ENCODE results near the gene TGFA. TPM values are rescaled to one million over a fixed set of nuclear protein-coding genes. Genes with fewer than 3 reads are reported as not detected.

The TGFA gene
- total RNA-seq, 8 experiments from 2014 or later, result 0.09 to 2.5 (median 0.45) TPM

DNA sequence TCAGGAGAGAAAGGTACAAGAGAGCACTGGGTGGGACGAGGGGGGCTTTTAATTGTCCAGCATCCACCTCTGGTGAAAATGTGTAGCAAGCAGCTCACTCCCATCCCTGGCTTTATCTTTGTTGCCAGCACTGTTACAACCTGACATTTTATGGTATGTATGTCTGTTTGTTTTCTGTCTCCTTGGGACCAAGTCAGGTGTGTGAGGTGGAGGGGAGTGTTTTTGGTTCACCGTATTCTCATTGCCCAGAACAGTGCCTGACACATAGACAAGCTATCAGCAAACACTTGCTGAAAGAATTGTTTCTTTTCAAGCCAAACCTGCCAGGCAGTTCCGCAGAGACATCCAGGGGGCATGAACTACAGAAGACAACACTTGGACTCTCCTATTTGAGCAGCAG, 24.7 kb downstream of the TGFA start:
- no peak for ATAC-seq (replicated peaks in 6 of 8)
- WGBS, 10 experiments, result 50 to 78% (median 75%) methylated on average over 1 to 3 of the region's 3 CpGs; no CpG with 5 or more reads in 5 of the 10 experiments
- Histone ChIP-seq H3K27ac (no peak overlapping the region), H3K4me1 (replicated peaks in 1 of 2) (no peaks in the 10 kb centered on the region), H3K4me3 (no peak overlapping the region)
- in situ Hi-C loops (cut with MboI; ENCODE audit: low pct_unique_long_range_greater_than_20kb in 2 of 9, low sequenced_read_pairs in 9 of 9, unreplicated experiment in 9 of 9), result no loop called here

DNA sequence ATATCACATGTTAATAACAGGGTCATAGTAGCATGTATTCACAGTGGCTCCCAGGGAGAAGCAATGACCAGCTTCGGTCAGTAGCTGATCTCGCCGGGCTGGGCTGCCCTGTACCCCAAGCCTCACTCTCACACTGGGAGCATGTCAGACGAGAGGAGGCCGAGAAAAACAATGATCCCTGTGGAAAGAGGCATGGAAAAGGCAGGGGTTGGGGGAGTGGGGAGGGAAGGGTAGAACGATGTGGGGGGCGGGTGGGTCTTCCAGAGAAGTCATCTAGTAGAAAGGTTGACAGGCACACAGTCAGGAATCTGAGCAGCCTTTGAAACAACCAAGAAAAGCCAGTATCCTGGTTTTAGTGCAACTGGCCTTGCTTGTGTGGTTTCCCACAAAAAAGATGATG, 25.4 kb downstream of the TGFA start:
- Histone ChIP-seq H3K27ac (no peak overlapping the region), H3K4me3 (no peak overlapping the region), H3K4me1 (replicated peaks in 1 of 2) (no peaks in the 10 kb centered on the region)
- no peak for ATAC-seq (replicated peaks in 6 of 8)
- in situ Hi-C loops (cut with MboI; ENCODE audit: low pct_unique_long_range_greater_than_20kb in 2 of 9, low sequenced_read_pairs in 9 of 9, unreplicated experiment in 9 of 9), result no loop called here
- WGBS, 10 experiments, result 20 to 89% methylated on average over 1 to 4 of the region's 7 CpGs; no CpG with 5 or more reads in 8 of the 10 experiments

DNA sequence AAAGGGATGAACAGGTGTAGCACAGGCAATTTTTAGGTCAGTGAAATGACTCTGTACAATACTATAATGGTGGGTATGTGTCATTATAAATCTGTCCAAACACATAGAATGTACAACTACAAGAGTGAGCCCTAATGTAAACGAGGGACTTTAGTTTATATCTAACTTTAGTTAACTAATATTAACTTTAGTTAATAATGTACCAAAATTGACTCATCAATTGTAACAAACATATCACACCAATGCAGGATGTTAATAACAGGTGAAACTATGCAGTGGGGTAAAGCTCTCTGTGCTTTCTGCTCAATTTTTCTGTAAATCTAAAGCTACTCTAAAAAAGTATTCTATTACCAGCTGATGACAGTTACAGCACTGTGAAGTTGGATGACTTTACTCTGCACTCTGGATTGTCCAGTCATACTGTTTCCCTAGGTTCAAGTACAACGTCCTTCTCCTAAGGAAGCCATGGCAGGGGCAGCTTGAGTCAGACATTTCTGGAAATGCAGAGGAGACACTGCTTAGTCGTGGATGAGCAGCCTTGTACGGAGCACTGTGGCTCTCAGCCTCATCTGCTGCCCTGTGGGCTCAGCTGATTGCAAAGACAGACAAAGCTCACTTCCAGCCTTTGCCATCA, 26.1 kb downstream of the TGFA start:
- Histone ChIP-seq H3K27ac (no peak overlapping the region), H3K4me1 (replicated peaks in 1 of 2) (no peaks in the 10 kb centered on the region), H3K4me3 (no peak overlapping the region)
- in situ Hi-C loops (cut with MboI; ENCODE audit: low pct_unique_long_range_greater_than_20kb in 2 of 9, low sequenced_read_pairs in 9 of 9, unreplicated experiment in 9 of 9), result no loop called here
- WGBS, 10 experiments, result 13 to 100% (median 49%) methylated on average over 1 to 4 of the region's 4 CpGs; no CpG with 5 or more reads in 2 of the 10 experiments
- no peak for ATAC-seq (replicated peaks in 6 of 8)

DNA sequence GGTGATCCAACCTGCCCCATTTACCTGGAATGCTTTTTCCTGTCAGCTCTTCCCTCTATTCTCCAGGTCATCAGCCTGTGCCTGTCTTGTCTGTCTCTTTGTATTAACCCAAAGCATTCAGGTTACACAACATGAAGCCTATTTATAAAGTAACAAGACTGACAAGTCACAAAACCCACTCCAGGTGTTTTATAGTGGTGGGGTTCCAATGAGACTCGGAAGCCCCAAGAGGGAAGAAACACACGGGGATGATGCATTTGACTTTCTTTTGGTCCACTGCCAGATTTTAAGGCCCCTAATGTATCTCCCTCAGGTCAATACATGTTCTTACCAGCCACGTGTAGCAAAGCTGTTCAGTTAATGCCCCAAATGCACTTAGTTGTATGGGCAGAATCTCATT, 27.5 kb downstream of the TGFA start:
- no peaks in the 10 kb centered on the region for H3K4me1 ChIP-seq (replicated peaks in 1 of 2)
- no peak for ATAC-seq (replicated peaks in 6 of 8)
- H3K27ac ChIP-seq, result no peak overlapping the region
- 0 to 100% (median 49%) methylated on average over 1 to 3 of the region's 3 CpGs; no CpG with 5 or more reads in 4 of the 10 experiments for WGBS, 10 experiments
- H3K4me3 ChIP-seq, result no peak overlapping the region
- in situ Hi-C loops (cut with MboI; ENCODE audit: low pct_unique_long_range_greater_than_20kb in 2 of 9, low sequenced_read_pairs in 9 of 9, unreplicated experiment in 9 of 9), result no loop called here

DNA sequence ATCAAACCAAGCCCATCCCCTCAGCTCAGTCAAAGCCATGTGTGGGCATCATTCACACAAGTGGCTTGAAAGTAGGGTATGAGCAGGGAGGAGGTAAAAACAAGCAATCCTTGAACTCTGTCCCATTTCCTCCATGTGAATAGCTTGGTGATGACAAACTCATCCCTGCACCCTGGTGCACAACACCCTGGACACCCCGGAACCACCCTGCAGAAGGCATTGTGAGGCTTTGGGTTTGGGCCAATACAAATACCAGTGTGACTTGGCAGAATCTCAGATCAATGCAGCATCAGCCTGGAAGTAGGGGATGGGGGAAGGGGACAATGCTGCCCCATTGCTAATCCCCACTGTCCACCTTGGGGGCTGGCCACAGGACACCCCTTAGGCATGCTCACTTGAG, 28.6 kb downstream of the TGFA start:
- 50 to 60% methylated on average over 1 of the region's 1 CpG; no CpG with 5 or more reads in 8 of the 10 experiments for WGBS, 10 experiments
- Histone ChIP-seq H3K4me1 (replicated peaks in 1 of 2) (no peaks in the 10 kb centered on the region), H3K27ac (no peak overlapping the region), H3K4me3 (no peak overlapping the region)
- peak in 1 of 8 experiments; percentile 60 for ATAC-seq (replicated peaks in 6 of 8)
- in situ Hi-C loops (cut with MboI; ENCODE audit: low pct_unique_long_range_greater_than_20kb in 2 of 9, low sequenced_read_pairs in 9 of 9, unreplicated experiment in 9 of 9), result no loop called here

DNA sequence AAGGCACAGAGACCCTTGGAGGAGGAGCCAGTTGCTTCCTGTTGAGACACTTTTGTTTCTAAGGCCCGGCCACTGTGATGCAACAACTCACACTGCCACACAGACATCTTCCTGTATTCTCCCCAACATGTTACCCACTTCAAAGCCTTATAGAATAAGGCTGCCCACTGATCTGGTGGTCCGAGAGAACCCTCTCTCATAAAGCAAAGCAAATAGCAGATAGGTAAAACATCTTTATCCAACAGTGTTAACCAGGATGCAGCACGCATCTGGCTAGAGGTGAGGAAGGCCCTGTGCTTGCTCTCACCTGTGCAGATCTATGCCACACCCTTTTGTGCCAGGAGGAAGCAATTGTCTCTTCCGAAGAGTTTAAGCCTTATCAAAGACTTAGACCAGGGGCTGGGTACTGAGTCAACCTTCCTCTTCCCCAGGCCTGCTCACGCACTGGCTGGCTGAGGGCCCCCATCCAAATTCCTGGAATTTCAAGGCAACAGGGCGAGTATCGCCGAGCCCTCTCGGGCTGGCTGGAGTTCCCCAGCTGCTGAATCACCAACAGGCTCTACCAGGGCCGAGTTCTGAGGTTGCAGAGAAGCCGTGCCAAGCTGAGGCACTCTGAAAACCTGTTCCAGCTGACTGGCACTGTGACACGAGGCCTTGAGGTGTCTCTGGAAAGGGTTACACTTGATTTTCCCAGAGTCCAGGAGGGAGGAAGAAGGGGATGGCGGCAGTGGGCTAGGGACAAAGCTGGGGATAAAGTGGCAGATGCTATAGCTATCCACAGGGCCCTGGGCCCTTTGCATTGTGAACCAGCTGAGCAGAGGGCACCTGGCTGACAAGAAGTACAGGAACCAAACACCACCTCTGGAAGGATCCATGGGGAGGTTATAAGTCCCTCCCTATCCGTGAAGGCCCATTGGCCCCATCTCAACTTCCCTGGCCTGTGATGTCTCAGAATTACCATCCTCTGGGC, 29.3 kb downstream of the TGFA start:
- H3K4me1 ChIP-seq (replicated peaks in 1 of 2), result no peaks in the 10 kb centered on the region
- no peak overlapping the region for H3K4me3 ChIP-seq
- in situ Hi-C loops (cut with MboI; ENCODE audit: low pct_unique_long_range_greater_than_20kb in 2 of 9, low sequenced_read_pairs in 9 of 9, unreplicated experiment in 9 of 9), result no loop called here
- H3K27ac ChIP-seq, result no peak overlapping the region
- ATAC-seq (replicated peaks in 6 of 8), result peak in 2 of 8 experiments; percentile 43 to 61
- WGBS, 10 experiments, result 0 to 81% (median 64%) methylated on average over 1 to 10 of the region's 14 CpGs; no CpG with 5 or more reads in 2 of the 10 experiments

DNA sequence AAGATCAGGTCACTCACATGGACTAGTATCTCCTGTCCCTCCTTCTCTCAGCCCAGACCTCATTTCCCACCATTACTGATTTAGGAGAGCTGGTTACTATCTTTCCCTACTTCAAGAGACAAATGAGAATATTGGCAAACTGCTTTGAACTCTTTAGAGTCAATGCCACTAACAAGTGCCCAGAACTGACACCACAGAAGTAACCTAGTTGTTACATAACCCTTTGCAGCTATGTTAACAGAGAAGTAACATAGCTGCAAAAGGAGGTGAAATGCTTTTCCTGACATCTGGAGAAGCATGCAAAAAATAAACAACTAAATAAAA, 30.0 kb downstream of the TGFA start:
- Histone ChIP-seq H3K4me1 (replicated peaks in 1 of 2) (no peaks in the 10 kb centered on the region), H3K4me3 (no peak overlapping the region), H3K27ac (no peak overlapping the region)
- in situ Hi-C loops (cut with MboI; ENCODE audit: low pct_unique_long_range_greater_than_20kb in 2 of 9, low sequenced_read_pairs in 9 of 9, unreplicated experiment in 9 of 9), result no loop called here
- no peak for ATAC-seq (replicated peaks in 6 of 8)

DNA sequence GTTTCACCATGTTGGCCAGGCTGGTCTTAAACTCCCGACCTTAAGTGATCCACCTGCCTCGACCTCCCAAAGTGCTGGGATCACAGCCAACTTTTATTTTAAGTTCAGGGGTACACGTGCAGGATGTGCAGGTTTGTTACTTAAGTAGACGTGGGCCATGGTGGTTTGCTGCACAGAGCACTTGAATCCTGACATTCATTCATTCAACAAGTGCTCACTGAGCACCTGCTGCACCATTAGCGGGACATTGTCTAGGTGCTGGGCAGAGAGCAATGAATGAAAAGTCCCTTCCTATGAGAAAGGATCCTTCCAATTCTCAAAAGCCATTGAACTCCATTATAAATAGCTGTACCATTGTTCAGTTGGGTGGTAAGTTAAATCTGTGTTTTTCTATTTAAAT, 31.0 kb downstream of the TGFA start:
- H3K27ac ChIP-seq, result no peak overlapping the region
- no peak for ATAC-seq (replicated peaks in 6 of 8)
- in situ Hi-C loops (cut with MboI; ENCODE audit: low pct_unique_long_range_greater_than_20kb in 2 of 9, low sequenced_read_pairs in 9 of 9, unreplicated experiment in 9 of 9), result no loop called here
- no peak overlapping the region for H3K4me3 ChIP-seq
- no peaks in the 10 kb centered on the region for H3K4me1 ChIP-seq (replicated peaks in 1 of 2)
- WGBS, 10 experiments, result 17 to 80% (median 53%) methylated on average over 1 to 4 of the region's 5 CpGs; no CpG with 5 or more reads in 4 of the 10 experiments

DNA sequence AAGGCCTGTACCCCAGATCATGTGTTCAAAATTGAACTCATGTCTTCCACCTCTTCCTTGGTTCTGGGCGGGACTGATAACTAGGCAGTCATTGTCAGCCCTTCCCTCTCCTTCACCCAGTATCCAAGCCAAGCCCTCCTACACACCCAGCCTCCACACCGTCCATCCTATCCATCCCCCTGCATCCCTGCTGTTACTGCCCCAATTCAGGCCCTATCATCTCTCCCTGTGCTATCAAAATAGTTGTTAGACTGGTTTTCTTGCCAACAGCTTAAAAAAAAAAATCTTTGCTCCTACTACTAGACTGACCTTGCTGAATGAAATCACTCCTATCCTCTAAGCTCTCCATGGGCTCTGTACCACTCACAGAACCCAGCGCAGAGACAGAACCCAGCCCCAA, 32.8 kb downstream of the TGFA start:
- in situ Hi-C loops (cut with MboI; ENCODE audit: low pct_unique_long_range_greater_than_20kb in 2 of 9, low sequenced_read_pairs in 9 of 9, unreplicated experiment in 9 of 9), result no loop called here
- WGBS, 10 experiments, result 19 to 88% (median 60%) methylated on average over 1 to 3 of the region's 3 CpGs; no CpG with 5 or more reads in 4 of the 10 experiments
- Histone ChIP-seq H3K4me3 (no peak overlapping the region), H3K27ac (no peak overlapping the region), H3K4me1 (replicated peaks in 1 of 2) (no peaks in the 10 kb centered on the region)
- ATAC-seq (replicated peaks in 6 of 8), result no peak

DNA sequence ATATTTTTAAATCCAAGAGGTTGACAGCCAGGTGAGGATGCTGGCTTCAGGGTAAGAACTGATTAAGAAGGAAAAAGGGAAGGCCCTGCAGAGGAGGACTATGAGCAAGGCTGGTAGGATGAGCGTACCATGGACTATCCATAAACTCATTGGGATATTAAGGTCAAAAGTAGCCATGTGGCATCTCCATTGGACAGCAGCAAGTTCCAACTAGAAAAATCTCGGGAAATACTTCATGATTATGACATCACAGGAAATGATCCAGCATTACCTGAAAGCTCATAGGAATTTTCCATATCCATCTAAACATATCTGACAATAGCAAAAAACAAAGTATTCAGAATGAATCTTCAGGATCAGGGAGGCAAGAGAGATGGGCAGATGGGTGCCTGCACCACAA, 34.2 kb downstream of the TGFA start:
- in situ Hi-C loops (cut with MboI; ENCODE audit: low pct_unique_long_range_greater_than_20kb in 2 of 9, low sequenced_read_pairs in 9 of 9, unreplicated experiment in 9 of 9), result no loop called here
- WGBS, 10 experiments, result 11 to 100% (median 64%) methylated on average over 1 to 2 of the region's 2 CpGs; no CpG with 5 or more reads in 1 of the 10 experiments
- ATAC-seq (replicated peaks in 6 of 8), result no peak
- Histone ChIP-seq H3K27ac (no peak overlapping the region), H3K4me1 (replicated peaks in 1 of 2) (no peaks in the 10 kb centered on the region), H3K4me3 (no peak overlapping the region)

DNA sequence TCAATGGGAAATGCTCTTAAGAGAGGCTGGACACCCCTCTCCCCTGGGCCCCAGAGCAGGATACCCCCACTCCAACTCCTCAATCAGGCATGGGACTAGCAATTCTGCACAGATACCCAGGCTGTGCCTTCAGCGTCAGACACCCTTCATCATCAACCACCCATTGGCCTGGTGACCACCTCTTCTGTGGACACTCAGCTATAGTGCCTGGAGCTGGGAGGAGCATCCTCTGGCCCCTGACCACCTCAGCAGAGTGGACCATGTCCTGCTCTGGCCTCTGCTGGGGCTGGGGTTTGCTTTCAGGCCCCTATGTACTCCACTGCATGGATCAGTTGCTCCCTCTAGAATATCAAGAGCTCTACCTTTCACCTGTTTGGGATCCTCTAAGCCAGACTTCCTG, 35.1 kb downstream of the TGFA start:
- in situ Hi-C loops (cut with MboI; ENCODE audit: low pct_unique_long_range_greater_than_20kb in 2 of 9, low sequenced_read_pairs in 9 of 9, unreplicated experiment in 9 of 9), result no loop called here
- 80 to 100% methylated on average over 1 of the region's 1 CpG; no CpG with 5 or more reads in 8 of the 10 experiments for WGBS, 10 experiments
- Histone ChIP-seq H3K27ac (no peak overlapping the region), H3K4me1 (replicated peaks in 1 of 2) (no peaks in the 10 kb centered on the region), H3K4me3 (no peak overlapping the region)
- no peak for ATAC-seq (replicated peaks in 6 of 8)

DNA sequence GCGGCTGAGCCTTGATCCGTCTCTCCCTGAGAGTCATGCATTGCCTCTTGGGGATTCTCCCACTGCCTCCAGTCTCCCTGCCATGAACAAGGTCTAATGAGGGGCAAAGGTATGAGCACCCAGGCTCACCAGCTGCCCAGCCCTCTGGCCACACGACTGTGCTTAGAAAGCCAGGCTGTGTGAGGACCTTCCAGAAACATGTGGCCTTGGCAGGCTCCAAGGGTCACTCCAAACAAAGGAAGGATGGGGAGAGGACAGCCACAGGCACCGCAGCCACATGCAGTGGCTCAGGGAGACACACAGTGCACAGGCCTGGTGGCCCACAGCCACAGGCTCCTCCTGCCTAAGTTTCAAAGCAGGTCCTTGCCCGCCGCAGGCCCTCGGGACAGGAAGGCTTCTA, 35.8 kb downstream of the TGFA start:
- 73 to 80% methylated on average over 2 to 3 of the region's 7 CpGs; no CpG with 5 or more reads in 8 of the 10 experiments for WGBS, 10 experiments
- in situ Hi-C loops (cut with MboI; ENCODE audit: low pct_unique_long_range_greater_than_20kb in 2 of 9, low sequenced_read_pairs in 9 of 9, unreplicated experiment in 9 of 9), result no loop called here
- Histone ChIP-seq H3K4me1 (replicated peaks in 1 of 2) (no peaks in the 10 kb centered on the region), H3K4me3 (no peak overlapping the region), H3K27ac (no peak overlapping the region)
- ATAC-seq (replicated peaks in 6 of 8), result no peak

DNA sequence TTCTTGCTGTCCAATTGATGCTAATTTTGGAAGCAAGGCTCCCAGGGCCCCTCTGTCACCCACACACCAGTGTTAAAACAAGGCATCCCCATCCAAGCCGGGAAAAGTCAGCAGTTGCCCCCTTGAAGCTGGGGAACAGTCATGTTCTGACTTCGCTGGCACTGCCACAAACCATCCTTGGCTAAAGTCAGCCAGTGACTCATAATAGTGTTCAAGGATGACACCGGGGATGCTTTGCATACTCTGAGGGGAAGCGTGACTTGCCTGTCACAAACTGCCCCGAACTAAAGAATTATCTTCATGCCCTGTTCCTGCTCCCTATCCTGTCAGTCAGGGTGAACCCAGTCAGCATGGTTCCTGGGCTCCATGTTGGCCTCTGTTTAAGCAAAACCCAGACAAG, 37.0 kb downstream of the TGFA start:
- H3K4me3 ChIP-seq, result no peak overlapping the region
- in situ Hi-C loops (cut with MboI; ENCODE audit: low pct_unique_long_range_greater_than_20kb in 2 of 9, low sequenced_read_pairs in 9 of 9, unreplicated experiment in 9 of 9), result no loop called here
- H3K4me1 ChIP-seq (replicated peaks in 1 of 2), result no peaks in the 10 kb centered on the region
- 7 to 86% (median 70%) methylated on average over 2 to 4 of the region's 5 CpGs; no CpG with 5 or more reads in 7 of the 10 experiments for WGBS, 10 experiments
- ATAC-seq (replicated peaks in 6 of 8), result peak in 3 of 8 experiments; percentile 34 to 79 (median 76)
- no peak overlapping the region for H3K27ac ChIP-seq
